GM12878 (cell line): ENCODE measurements around the gene ADAMTS18. TPM values are rescaled to one million over a fixed set of nuclear protein-coding genes. Genes with fewer than 3 reads are reported as not detected.

ENCODE experiments used
- ATAC-seq: fragments of 200-7000 bp; cut with Tn5 transposase; 3 replicates; pipeline ENCODE4 v1.9.1; 2020; ENCODE audit warnings: mild to moderate bottlenecking, moderate library complexity
- BruUV-seq: library from RNA; stranded (reverse); fragments of 400-500 nt; replicated peaks from 2 replicates; lab custom pipeline; 2021; lab: Mats Ljungman, UMichigan
- CTCF ChIA-PET: fragments of 300-600 bp; sonication (Branson Sonifier 250); formaldehyde crosslinking; extraction: SDS; loops from one replicate; lab custom pipeline; 2021; ENCODE audit warnings: inconsistent platforms; lab: Yijun Ruan, JAX
- POLR2A ChIA-PET: fragments of 350-600 bp; formaldehyde crosslinking; extraction: SDS; loops from one replicate; lab custom pipeline; 2021; ENCODE audit warnings: inconsistent platforms; lab: Charles Lee
- RAD21 ChIA-PET: fragments of 300-600 bp; sonication (Branson Sonifier 250); formaldehyde crosslinking; loops from one replicate; lab custom pipeline; 2023; ENCODE audit warnings: antibody characterized with exemption; ENCODE audit not compliant: unreplicated experiment; lab: Charles Lee
- SMC1A ChIA-PET: fragments of 300-600 bp; sonication (Branson Sonifier 250); formaldehyde crosslinking; loops from one replicate; lab custom pipeline; 2023; ENCODE audit not compliant: unreplicated experiment, uncharacterized antibody; lab: Charles Lee
- DNase-seq: peaks from one replicate; pipeline ENCODE4 v3.0.0-alpha.2; 2011; ENCODE audit warnings: low read depth, low spot score
- FAIRE-seq: peaks from 3 replicates; lab custom pipeline; 2011; peaks lifted over from hg19 to GRCh38; lab: Jason Lieb, UNC
- H2AFZ ChIP-seq: 2 replicates; pipeline ENCODE4 v1.6.0; 2011; ENCODE audit warnings: low read depth, low read length, control low read depth; ENCODE audit not compliant: control insufficient read depth
- H3K27ac ChIP-seq: 2 replicates; pipeline ENCODE4 v1.5.1; 2011; ENCODE audit warnings: control low read depth; ENCODE audit not compliant: control insufficient read depth, insufficient read depth
- H3K27me3 ChIP-seq, 2 experiments: replicated peaks in 1 of 2; 2 replicates each; pipeline versions ENCODE4 v1.6.0 to v1.6.1; 2011; ENCODE audit warnings: low read length in 1 of 2; ENCODE audit not compliant: control insufficient read depth in 2 of 2, insufficient read depth in 2 of 2
- H3K36me3 ChIP-seq, 2 experiments: 2 replicates each; pipeline ENCODE4 v1.5.1; 2011; ENCODE audit warnings: low read length in 1 of 2; ENCODE audit not compliant: control insufficient read depth in 2 of 2, insufficient read depth in 2 of 2
- H3K4me1 ChIP-seq: 2 replicates; pipeline ENCODE4 v1.6.1; 2011; ENCODE audit warnings: mild to moderate bottlenecking, low read length, moderate library complexity, mixed read lengths; ENCODE audit not compliant: control insufficient read depth, insufficient read depth
- H3K4me2 ChIP-seq: 2 replicates; pipeline ENCODE4 v1.6.0; 2011; ENCODE audit warnings: control low read depth; ENCODE audit not compliant: control insufficient read depth, insufficient read depth
- H3K4me3 ChIP-seq: fragments of 200-600 bp; sonication (generic); 2 replicates; pipeline ENCODE4 v1.5.1; 2016
- H3K79me2 ChIP-seq: 2 replicates; pipeline ENCODE4 v1.6.0; 2011; ENCODE audit warnings: low read length; ENCODE audit not compliant: control insufficient read depth, insufficient read depth
- H3K9ac ChIP-seq: 2 replicates; pipeline ENCODE4 v1.8.0; 2011; ENCODE audit warnings: low read length, control low read depth, mixed read lengths; ENCODE audit not compliant: control insufficient read depth, insufficient read depth
- H3K9me3 ChIP-seq: replicated peaks from 3 replicates; pipeline ENCODE4 v1.5.1; 2011; ENCODE audit warnings: mild to moderate bottlenecking, low read length; ENCODE audit not compliant: control insufficient read depth, insufficient read depth
- H4K20me1 ChIP-seq: 2 replicates; pipeline ENCODE4 v1.6.0; 2011; ENCODE audit not compliant: control insufficient read depth, insufficient read depth
- BRCA1 ChIP-seq: IDR thresholded peaks from 2 replicates; pipeline ENCODE4 v1.6.1; 2011; ENCODE audit warnings: low read depth, low read length, improper control_type of control experiment
- HCFC1 ChIP-seq: fragments of 150-350 bp; IDR thresholded peaks from 2 replicates; pipeline ENCODE4 v1.6.1; 2014; ENCODE audit warnings: low read length
- NR2C2 ChIP-seq: IDR thresholded peaks from 2 replicates; pipeline ENCODE4 v1.6.1; 2011; ENCODE audit warnings: borderline replicate concordance, low read depth; ENCODE audit not compliant: control insufficient read depth, insufficient read length
- SRF ChIP-seq, 2 experiments: IDR thresholded peaks; 2 replicates each; pipeline ENCODE4 v1.6.1; 2011; ENCODE audit warnings: low read depth in 2 of 2, low read length in 2 of 2, mild to moderate bottlenecking in 1 of 2, moderate library complexity in 1 of 2
- YY1 ChIP-seq: IDR thresholded peaks from 2 replicates; pipeline ENCODE4 v1.6.1; 2011; ENCODE audit warnings: low read depth, mild to moderate bottlenecking, low read length
- WGBS: methylation state at CpG from one replicate; pipeline ENCODE4 v1.1.6; 2016; ENCODE audit warnings: low lambda C conversion rate; ENCODE audit not compliant: insufficient replicate concordance, insufficient coverage; ENCODE audit errors: missing lambda C conversion rate; 5-methylcytosine and 5-hydroxymethylcytosine counted together
- in situ Hi-C: fragments of 300-500 bp; cut with MboI; formaldehyde crosslinking; loops from 9 replicates; pipeline ENCODE4 v1.14.3; 2018; ENCODE audit warnings: mixed read lengths
- intact Hi-C: fragments of 100-400 bp; cut with micrococcal nuclease; formaldehyde crosslinking; loops from one replicate; pipeline ENCODE4 v1.14.2; 2022; ENCODE audit not compliant: unreplicated experiment
- polyA plus RNA-seq, 11 experiments: library from polyadenylated mRNA; depleted of rRNA in 4 of 11; unstranded in 6 of 11; stranded (reverse) in 5 of 11; fragments of >200 nt; fragmentation: Nextera tagmentation in 4 of 11; fragmentation: Illumina TruSeq in 1 of 11; extraction: Ambion mirVana in 4 of 11; extraction: Trizol in 1 of 11; gene quantifications; 1 replicate in 1 of 11; 2 replicates in 10 of 11; pipeline versions ENCODE4 v1.2.1 to v1.2.3, GENCODE V29; 2011 to 2016; ENCODE audit warnings: inconsistent platforms in 2 of 11, missing spikeins in 2 of 11, low read depth in 1 of 11
- total RNA-seq, 4 experiments: library from RNA; depleted of rRNA in 3 of 4; stranded (reverse); fragments of >200 nt in 3 of 4; fragmentation: Illumina TruSeq in 1 of 4; extraction: Trizol in 1 of 4; gene quantifications; 2 replicates each; pipeline versions ENCODE4 v1.2.1 to v1.2.3, GENCODE V29; 2013 to 2021
- TF ChIP-seq, protein P1 (sequence below): IDR thresholded peaks from 2 replicates; pipeline ENCODE4 v1.6.1; 2011; ENCODE audit warnings: borderline replicate concordance, low read depth, mild to moderate bottlenecking, moderate library complexity, low read length; ENCODE audit not compliant: insufficient read depth, poor library complexity, severe bottlenecking
- TF ChIP-seq, protein P2 (sequence below): fragments of 450-650 bp; conservative IDR thresholded peaks from 2 replicates; pipeline ENCODE4 v1.6.1; 2017; ENCODE audit warnings: mild to moderate bottlenecking, moderate library complexity
- TF ChIP-seq, protein P3 (sequence below): fragments of 450-650 bp; IDR thresholded peaks from 2 replicates; pipeline ENCODE4 v1.6.1; 2016; ENCODE audit warnings: mild to moderate bottlenecking

ADAMTS18 gene
- total and polyA plus RNA-seq, 10 of the 15 experiments (the other 5 are each of a cell fraction or from before 2014, with no cell fraction given) = not detected

DNA sequence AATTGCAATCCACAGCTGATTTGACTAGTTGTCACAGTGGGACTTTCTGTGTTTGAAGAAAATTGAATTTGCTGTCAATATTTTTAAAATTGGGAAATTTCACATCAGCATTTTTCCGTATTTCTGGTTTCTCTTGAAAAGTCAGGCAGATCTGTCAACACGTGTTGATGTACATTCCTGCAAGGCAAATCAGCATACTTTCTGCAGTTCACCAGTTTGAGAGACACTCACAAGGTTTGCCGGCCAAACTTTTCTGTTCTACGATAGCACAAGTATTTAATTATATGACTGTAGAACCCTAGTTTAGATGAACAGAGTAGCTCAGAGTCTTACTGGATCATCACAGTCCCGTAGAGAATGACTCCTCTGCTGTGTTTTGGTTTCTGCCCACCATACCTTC is 102.0 kb downstream of the ADAMTS18 start:
- H3K4me2 ChIP-seq = no peak overlapping the region
- CTCF ChIA-PET = no interaction called here
- TF ChIP-seq, protein P1, sequence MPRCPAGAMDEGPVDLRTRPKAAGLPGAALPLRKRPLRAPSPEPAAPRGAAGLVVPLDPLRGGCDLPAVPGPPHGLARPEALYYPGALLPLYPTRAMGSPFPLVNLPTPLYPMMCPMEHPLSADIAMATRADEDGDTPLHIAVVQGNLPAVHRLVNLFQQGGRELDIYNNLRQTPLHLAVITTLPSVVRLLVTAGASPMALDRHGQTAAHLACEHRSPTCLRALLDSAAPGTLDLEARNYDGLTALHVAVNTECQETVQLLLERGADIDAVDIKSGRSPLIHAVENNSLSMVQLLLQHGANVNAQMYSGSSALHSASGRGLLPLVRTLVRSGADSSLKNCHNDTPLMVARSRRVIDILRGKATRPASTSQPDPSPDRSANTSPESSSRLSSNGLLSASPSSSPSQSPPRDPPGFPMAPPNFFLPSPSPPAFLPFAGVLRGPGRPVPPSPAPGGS = no peak
- TF ChIP-seq, protein P2, sequence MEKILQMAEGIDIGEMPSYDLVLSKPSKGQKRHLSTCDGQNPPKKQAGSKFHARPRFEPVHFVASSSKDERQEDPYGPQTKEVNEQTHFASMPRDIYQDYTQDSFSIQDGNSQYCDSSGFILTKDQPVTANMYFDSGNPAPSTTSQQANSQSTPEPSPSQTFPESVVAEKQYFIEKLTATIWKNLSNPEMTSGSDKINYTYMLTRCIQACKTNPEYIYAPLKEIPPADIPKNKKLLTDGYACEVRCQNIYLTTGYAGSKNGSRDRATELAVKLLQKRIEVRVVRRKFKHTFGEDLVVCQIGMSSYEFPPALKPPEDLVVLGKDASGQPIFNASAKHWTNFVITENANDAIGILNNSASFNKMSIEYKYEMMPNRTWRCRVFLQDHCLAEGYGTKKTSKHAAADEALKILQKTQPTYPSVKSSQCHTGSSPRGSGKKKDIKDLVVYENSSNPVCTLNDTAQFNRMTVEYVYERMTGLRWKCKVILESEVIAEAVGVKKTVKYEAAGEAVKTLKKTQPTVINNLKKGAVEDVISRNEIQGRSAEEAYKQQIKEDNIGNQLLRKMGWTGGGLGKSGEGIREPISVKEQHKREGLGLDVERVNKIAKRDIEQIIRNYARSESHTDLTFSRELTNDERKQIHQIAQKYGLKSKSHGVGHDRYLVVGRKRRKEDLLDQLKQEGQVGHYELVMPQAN = no peak
- no peak for TF ChIP-seq YY1
- no peak for TF ChIP-seq BRCA1
- TF ChIP-seq SRF (IDR thresholded peaks at IDR 0.05; ENCODE audit: low read depth in 2 of 2, low read length in 2 of 2) = no peak
- TF ChIP-seq, protein P3, sequence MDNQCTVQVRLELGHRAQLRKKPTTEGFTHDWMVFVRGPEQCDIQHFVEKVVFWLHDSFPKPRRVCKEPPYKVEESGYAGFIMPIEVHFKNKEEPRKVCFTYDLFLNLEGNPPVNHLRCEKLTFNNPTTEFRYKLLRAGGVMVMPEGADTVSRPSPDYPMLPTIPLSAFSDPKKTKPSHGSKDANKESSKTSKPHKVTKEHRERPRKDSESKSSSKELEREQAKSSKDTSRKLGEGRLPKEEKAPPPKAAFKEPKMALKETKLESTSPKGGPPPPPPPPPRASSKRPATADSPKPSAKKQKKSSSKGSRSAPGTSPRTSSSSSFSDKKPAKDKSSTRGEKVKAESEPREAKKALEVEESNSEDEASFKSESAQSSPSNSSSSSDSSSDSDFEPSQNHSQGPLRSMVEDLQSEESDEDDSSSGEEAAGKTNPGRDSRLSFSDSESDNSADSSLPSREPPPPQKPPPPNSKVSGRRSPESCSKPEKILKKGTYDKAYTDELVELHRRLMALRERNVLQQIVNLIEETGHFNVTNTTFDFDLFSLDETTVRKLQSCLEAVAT = no peak
- no peak for TF ChIP-seq HCFC1
- TF ChIP-seq NR2C2 = no peak
- H3K4me1 ChIP-seq = no peaks in the 10 kb centered on the region; the same call in 1 of the 2 replicates
- in situ Hi-C loops (no loop called here), intact Hi-C loops (no loop called here)
- no peak overlapping the region for H2AFZ ChIP-seq
- DNase-seq (no peak), ATAC-seq (no peak), FAIRE-seq (no peak)
- no peaks in the 10 kb centered on the region for H3K36me3 ChIP-seq
- 43% methylated on average over 5 of the region's 5 CpGs for WGBS
- H3K4me3 ChIP-seq = no peak overlapping the region
- H3K9me3 ChIP-seq = no peaks in the 10 kb centered on the region
- POLR2A ChIA-PET = no interaction called here
- H4K20me1 ChIP-seq = no peaks in the 10 kb centered on the region
- BruUV-seq = no TSS peak
- H3K9ac ChIP-seq = no peak overlapping the region
- no peaks in the 10 kb centered on the region for H3K27me3 ChIP-seq
- no peaks in the 10 kb centered on the region for H3K79me2 ChIP-seq
- RAD21 ChIA-PET = no interaction called here
- SMC1A ChIA-PET = no interaction called here
- no peak overlapping the region for H3K27ac ChIP-seq
